HG02938 (cell line): ENCODE measurements around the gene PDCD2L.
"Not testable (repeated sequence)": the region's sequence is repeated elsewhere in the genome, so short reads cannot be mapped to it uniquely, and the experiment has no call there.

Experiments
- ATAC-seq: cut with Tn5 transposase; IDR thresholded peaks from one replicate; pipeline ENCODE4 v1.9.1; 2021; ENCODE audit warnings: mild to moderate bottlenecking, moderate library complexity; ENCODE audit not compliant: unreplicated experiment

PDCD2L gene

GRCh38 chr19:34409189-34410164 lies 5.3 kb downstream of the PDCD2L start:
- no peak for ATAC-seq

- no peak for ATAC-seq
These were observed 7.0 kb downstream of the PDCD2L start for GRCh38 chr19:34411216-34411615.

- no peak for ATAC-seq
These were observed 11.9 kb downstream of the PDCD2L start for GRCh38 chr19:34416021-34416545.

- no peak for ATAC-seq
These were observed 14.1 kb downstream of the PDCD2L start for GRCh38 chr19:34418300-34418699.

GRCh38 chr19:34426096-34426661 lies 22.0 kb downstream of the PDCD2L start:
- ATAC-seq = no peak

- ATAC-seq = peak; percentile 44
These were observed 24.5 kb downstream of the PDCD2L start for GRCh38 chr19:34428549-34429285.

- ATAC-seq = no peak
These were observed 25.4 kb downstream of the PDCD2L start for GRCh38 chr19:34429553-34429952.

GRCh38 chr19:34430738-34431625 lies 26.8 kb downstream of the PDCD2L start:
- no peak for ATAC-seq

GRCh38 chr19:34431681-34432402 lies 27.6 kb downstream of the PDCD2L start:
- no peak for ATAC-seq

- ATAC-seq = no peak
These were observed 28.6 kb downstream of the PDCD2L start for GRCh38 chr19:34432797-34433196.

GRCh38 chr19:34436716-34437115 lies 32.5 kb downstream of the PDCD2L start:
- ATAC-seq = no peak

GRCh38 chr19:34448191-34448590 lies 44.0 kb downstream of the PDCD2L start:
- no peak for ATAC-seq

- ATAC-seq = no peak
These were observed 48.5 kb downstream of the PDCD2L start for GRCh38 chr19:34452723-34453122.

GRCh38 chr19:34454091-34454490 lies 49.9 kb downstream of the PDCD2L start:
- no peak for ATAC-seq

GRCh38 chr19:34454685-34455084 lies 50.5 kb downstream of the PDCD2L start:
- ATAC-seq = no peak

- ATAC-seq = not testable (repeated sequence)
These were observed 51.7 kb downstream of the PDCD2L start for GRCh38 chr19:34455783-34456480.

- no peak for ATAC-seq
These were observed 53.2 kb downstream of the PDCD2L start for GRCh38 chr19:34457446-34457845.

- ATAC-seq = no peak
These were observed 54.5 kb downstream of the PDCD2L start for GRCh38 chr19:34458677-34459076.

- ATAC-seq = no peak
These were observed 55.4 kb downstream of the PDCD2L start for GRCh38 chr19:34459614-34460013.
